Measurements from ENCODE around the gene DCUN1D2.

DNA sequence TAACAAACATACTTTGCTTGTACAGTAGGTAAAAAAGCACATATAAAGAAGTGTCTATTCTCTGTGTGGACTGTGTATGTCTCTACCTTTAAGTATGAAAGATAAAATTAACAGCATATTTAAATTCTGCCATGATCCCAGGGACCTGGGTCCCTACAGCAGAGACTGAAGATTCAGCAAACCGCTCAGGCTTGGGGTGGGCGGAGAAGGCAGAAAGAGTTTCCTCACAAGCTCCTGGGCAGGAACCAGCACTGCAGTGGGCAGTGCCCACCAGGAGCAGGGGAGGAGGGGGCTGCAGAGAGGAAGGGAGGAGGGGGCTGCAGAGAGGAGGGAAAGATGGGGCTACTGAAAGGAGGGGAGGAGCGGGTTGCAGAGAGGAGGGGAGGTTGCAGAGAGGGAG lies 81.9 kb downstream of the DCUN1D2 start:
- TF ChIP-seq, protein P1, sequence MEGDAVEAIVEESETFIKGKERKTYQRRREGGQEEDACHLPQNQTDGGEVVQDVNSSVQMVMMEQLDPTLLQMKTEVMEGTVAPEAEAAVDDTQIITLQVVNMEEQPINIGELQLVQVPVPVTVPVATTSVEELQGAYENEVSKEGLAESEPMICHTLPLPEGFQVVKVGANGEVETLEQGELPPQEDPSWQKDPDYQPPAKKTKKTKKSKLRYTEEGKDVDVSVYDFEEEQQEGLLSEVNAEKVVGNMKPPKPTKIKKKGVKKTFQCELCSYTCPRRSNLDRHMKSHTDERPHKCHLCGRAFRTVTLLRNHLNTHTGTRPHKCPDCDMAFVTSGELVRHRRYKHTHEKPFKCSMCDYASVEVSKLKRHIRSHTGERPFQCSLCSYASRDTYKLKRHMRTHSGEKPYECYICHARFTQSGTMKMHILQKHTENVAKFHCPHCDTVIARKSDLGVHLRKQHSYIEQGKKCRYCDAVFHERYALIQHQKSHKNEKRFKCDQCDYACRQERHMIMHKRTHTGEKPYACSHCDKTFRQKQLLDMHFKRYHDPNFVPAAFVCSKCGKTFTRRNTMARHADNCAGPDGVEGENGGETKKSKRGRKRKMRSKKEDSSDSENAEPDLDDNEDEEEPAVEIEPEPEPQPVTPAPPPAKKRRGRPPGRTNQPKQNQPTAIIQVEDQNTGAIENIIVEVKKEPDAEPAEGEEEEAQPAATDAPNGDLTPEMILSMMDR (conservative IDR thresholded peaks at IDR 0.05), result no peak
- TF ChIP-seq EZH2 (IDR thresholded peaks at IDR 0.05; ENCODE audit: low read depth), result no peak
